Neural progenitor cell (in vitro differentiated cells): ENCODE results near the gene SSH3.

Experiments
- EZH2 ChIP-seq: fragments of 200-600 bp; sonication (generic); IDR thresholded peaks from 2 replicates; pipeline ENCODE4 v1.6.1; 2017; ENCODE audit warnings: antibody characterized with exemption, mild to moderate bottlenecking, moderate library complexity
- TF ChIP-seq, protein P1 (sequence below): fragments of 200-600 bp; sonication (generic); IDR thresholded peaks from 2 replicates; pipeline ENCODE4 v1.5.1; 2017; ENCODE audit warnings: antibody characterized with exemption, mild to moderate bottlenecking

DNA sequence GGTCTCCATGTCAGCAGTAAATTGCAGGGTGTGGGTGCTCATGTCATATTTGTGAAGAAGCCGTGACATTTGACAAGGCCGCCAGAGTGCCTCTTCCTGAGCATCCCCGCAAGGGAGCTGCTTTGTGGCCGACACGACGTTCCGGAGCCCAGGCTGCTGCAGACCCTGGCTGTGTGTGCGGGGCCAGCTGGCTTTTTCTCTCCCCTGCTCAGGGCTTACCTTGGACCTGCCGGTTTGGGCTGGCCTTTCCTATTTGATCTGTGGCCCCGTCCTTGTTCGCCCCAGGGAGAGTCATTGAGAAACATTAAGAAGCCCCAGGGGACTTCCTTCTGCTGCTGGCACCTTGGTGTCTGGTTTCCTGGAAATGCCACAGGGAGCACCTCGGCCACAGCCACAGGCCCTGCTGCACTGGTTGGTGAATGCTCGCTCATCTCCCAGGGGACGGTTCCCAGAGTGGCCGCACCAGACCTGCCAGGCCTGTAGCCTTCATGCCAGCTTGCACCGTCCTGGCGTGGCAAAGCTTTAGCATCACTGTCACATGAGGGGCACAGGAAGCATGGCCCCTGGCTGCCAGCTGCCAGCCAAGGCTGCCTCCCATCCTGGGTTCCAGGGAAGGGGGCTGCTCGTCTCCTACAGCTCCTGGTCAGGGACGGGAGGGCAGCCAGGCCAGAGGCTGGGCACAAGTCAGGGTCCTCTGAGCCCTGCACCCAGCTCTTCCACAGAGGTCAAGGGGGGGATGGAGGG, 31.6 kb upstream of the SSH3 start:
- TF ChIP-seq, protein P1, sequence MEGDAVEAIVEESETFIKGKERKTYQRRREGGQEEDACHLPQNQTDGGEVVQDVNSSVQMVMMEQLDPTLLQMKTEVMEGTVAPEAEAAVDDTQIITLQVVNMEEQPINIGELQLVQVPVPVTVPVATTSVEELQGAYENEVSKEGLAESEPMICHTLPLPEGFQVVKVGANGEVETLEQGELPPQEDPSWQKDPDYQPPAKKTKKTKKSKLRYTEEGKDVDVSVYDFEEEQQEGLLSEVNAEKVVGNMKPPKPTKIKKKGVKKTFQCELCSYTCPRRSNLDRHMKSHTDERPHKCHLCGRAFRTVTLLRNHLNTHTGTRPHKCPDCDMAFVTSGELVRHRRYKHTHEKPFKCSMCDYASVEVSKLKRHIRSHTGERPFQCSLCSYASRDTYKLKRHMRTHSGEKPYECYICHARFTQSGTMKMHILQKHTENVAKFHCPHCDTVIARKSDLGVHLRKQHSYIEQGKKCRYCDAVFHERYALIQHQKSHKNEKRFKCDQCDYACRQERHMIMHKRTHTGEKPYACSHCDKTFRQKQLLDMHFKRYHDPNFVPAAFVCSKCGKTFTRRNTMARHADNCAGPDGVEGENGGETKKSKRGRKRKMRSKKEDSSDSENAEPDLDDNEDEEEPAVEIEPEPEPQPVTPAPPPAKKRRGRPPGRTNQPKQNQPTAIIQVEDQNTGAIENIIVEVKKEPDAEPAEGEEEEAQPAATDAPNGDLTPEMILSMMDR = no peak
- no peak for TF ChIP-seq EZH2
